Smooth muscle cell (in vitro differentiated cells): ENCODE measurements around the gene APOB. TPM values are rescaled to one million over a fixed set of nuclear protein-coding genes. Genes with fewer than 3 reads are reported as not detected.

Experiments
- DNase-seq: peaks from one replicate; lab custom pipeline; 2025; ENCODE audit not compliant: unreplicated experiment; lab: John Stamatoyannopoulos, UW
- H2AFZ ChIP-seq: fragments of 200-600 bp; sonication (generic); 2 replicates; pipeline ENCODE4 v1.6.0; 2016; ENCODE audit warnings: antibody characterized with exemption, low read depth, mild to moderate bottlenecking
- H3F3A ChIP-seq: fragments of 200-600 bp; sonication (generic); 2 replicates; pipeline ENCODE4 v1.6.0; 2017; ENCODE audit warnings: antibody characterized with exemption, low read depth
- H3K27ac ChIP-seq: fragments of 200-600 bp; sonication (generic); 2 replicates; pipeline ENCODE4 v1.5.1; 2016; ENCODE audit warnings: low read depth, mild to moderate bottlenecking
- H3K27me3 ChIP-seq: fragments of 200-600 bp; sonication (generic); 2 replicates; pipeline ENCODE4 v1.6.1; 2016; ENCODE audit warnings: low read depth, mild to moderate bottlenecking
- H3K36me3 ChIP-seq: fragments of 200-600 bp; sonication (generic); 2 replicates; pipeline ENCODE4 v1.5.1; 2016; ENCODE audit warnings: low read depth
- H3K4me1 ChIP-seq: fragments of 200-600 bp; sonication (generic); 2 replicates; pipeline ENCODE4 v1.5.1; 2016; ENCODE audit warnings: low read depth
- H3K4me2 ChIP-seq: fragments of 200-600 bp; sonication (generic); 2 replicates; pipeline ENCODE4 v1.6.0; 2016; ENCODE audit warnings: mild to moderate bottlenecking
- H3K4me3 ChIP-seq: fragments of 200-600 bp; sonication (generic); 2 replicates; pipeline ENCODE4 v1.5.1; 2016; ENCODE audit warnings: mild to moderate bottlenecking
- H3K79me2 ChIP-seq: fragments of 200-600 bp; sonication (generic); 2 replicates; pipeline ENCODE4 v1.6.0; 2016; ENCODE audit warnings: low read depth, mild to moderate bottlenecking
- H3K9ac ChIP-seq: fragments of 200-600 bp; sonication (generic); 2 replicates; pipeline ENCODE4 v1.6.0; 2016; ENCODE audit warnings: low read depth
- H3K9me3 ChIP-seq: fragments of 200-600 bp; sonication (generic); replicated peaks from 2 replicates; pipeline ENCODE4 v1.5.1; 2016; ENCODE audit warnings: low read depth
- H4K20me1 ChIP-seq: fragments of 200-600 bp; sonication (generic); 2 replicates; pipeline ENCODE4 v1.6.0; 2016; ENCODE audit warnings: low read depth
- WGBS: methylation state at CpG from one replicate; pipeline ENCODE4 v1.1.7; 2016; ENCODE audit warnings: low lambda C conversion rate; 5-methylcytosine and 5-hydroxymethylcytosine counted together
- polyA plus RNA-seq: library from polyadenylated mRNA; unstranded; fragments of >200 nt; fragmentation: Nextera tagmentation; extraction: Ambion mirVana; gene quantifications from 2 replicates; pipeline ENCODE4 v1.2.1, GENCODE V29; 2016
- total RNA-seq: library from RNA; depleted of rRNA; stranded (reverse); fragments of >200 nt; gene quantifications from 2 replicates; pipeline ENCODE4 v1.2.3, GENCODE V29; 2014
- TF ChIP-seq, protein P1 (sequence below): fragments of 200-600 bp; sonication (generic); IDR thresholded peaks from 2 replicates; pipeline ENCODE4 v1.5.1; 2017; ENCODE audit warnings: borderline replicate concordance, mild to moderate bottlenecking, antibody characterized with exemption; ENCODE audit not compliant: insufficient read depth, poor library complexity, severe bottlenecking

APOB gene
- total and polyA plus RNA-seq, 2 experiments from 2014 or later: under 0.01 to 0.09 TPM

DNA sequence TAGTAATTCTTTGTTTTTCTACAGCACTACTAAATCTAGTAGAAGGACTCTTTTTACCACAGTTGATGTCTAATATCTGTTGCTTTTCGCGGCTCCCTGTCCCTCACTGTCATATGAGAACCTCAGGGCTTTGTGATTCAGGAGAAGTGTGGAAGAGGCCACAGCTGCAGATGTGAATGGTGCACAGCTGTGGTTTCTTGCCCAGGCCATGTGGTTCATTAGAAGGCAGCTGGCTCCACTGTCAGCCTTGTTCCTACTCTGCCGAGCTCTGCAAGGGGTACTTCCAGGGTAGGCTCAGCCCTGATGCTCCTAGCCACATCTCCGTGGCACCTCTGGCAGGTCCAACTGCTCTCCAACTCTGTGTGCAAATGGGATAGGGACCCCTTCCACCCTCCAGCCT, 83.9 kb downstream of the APOB start:
- Histone ChIP-seq H3F3A (no peaks in the 10 kb centered on the region), H3K9me3 (no peaks in the 10 kb centered on the region), H2AFZ (no peak overlapping the region), H4K20me1 (no peaks in the 10 kb centered on the region), H3K27me3 (peaks cover 34% of the 10 kb centered on the region), H3K4me3 (no peak overlapping the region), H3K4me2 (no peak overlapping the region), H3K4me1 (no peaks in the 10 kb centered on the region), H3K9ac (no peak overlapping the region), H3K79me2 (no peaks in the 10 kb centered on the region), H3K27ac (no peak overlapping the region), H3K36me3 (no peaks in the 10 kb centered on the region)
- TF ChIP-seq, protein P1, sequence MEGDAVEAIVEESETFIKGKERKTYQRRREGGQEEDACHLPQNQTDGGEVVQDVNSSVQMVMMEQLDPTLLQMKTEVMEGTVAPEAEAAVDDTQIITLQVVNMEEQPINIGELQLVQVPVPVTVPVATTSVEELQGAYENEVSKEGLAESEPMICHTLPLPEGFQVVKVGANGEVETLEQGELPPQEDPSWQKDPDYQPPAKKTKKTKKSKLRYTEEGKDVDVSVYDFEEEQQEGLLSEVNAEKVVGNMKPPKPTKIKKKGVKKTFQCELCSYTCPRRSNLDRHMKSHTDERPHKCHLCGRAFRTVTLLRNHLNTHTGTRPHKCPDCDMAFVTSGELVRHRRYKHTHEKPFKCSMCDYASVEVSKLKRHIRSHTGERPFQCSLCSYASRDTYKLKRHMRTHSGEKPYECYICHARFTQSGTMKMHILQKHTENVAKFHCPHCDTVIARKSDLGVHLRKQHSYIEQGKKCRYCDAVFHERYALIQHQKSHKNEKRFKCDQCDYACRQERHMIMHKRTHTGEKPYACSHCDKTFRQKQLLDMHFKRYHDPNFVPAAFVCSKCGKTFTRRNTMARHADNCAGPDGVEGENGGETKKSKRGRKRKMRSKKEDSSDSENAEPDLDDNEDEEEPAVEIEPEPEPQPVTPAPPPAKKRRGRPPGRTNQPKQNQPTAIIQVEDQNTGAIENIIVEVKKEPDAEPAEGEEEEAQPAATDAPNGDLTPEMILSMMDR: no peak
- 61% methylated on average over 4 of the region's 4 CpGs for WGBS
- DNase-seq: no peak

DNA sequence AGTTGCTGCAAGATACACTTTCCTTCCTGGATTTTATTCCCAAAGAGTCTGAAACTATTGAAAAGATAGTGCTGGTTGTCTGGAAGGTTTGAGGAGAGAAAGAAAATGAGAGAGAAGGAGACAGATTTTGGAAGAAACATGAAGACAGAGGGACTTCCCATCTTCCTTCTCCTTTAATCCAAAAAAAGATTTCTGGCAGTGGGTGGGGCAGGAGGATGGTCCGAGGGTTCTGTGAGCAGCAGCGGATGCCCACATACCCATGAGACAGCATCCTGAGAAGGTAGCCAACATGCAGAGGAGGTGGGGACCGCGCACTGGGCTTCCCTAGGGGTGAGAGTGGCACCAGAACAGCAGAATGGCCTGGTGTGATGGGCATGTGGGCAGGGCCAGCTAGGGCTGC, 84.6 kb downstream of the APOB start:
- Histone ChIP-seq H3K4me3 (no peak overlapping the region), H3F3A (no peaks in the 10 kb centered on the region), H3K4me2 (no peak overlapping the region), H3K9me3 (no peaks in the 10 kb centered on the region), H4K20me1 (no peaks in the 10 kb centered on the region), H3K4me1 (no peaks in the 10 kb centered on the region), H3K36me3 (no peaks in the 10 kb centered on the region), H3K27me3 (peaks cover 30% of the 10 kb centered on the region), H2AFZ (no peak overlapping the region), H3K9ac (no peak overlapping the region), H3K79me2 (no peaks in the 10 kb centered on the region), H3K27ac (no peak overlapping the region)
- DNase-seq: no peak
- TF ChIP-seq, protein P1: no peak
- WGBS: 91% methylated on average over 4 of the region's 4 CpGs

DNA sequence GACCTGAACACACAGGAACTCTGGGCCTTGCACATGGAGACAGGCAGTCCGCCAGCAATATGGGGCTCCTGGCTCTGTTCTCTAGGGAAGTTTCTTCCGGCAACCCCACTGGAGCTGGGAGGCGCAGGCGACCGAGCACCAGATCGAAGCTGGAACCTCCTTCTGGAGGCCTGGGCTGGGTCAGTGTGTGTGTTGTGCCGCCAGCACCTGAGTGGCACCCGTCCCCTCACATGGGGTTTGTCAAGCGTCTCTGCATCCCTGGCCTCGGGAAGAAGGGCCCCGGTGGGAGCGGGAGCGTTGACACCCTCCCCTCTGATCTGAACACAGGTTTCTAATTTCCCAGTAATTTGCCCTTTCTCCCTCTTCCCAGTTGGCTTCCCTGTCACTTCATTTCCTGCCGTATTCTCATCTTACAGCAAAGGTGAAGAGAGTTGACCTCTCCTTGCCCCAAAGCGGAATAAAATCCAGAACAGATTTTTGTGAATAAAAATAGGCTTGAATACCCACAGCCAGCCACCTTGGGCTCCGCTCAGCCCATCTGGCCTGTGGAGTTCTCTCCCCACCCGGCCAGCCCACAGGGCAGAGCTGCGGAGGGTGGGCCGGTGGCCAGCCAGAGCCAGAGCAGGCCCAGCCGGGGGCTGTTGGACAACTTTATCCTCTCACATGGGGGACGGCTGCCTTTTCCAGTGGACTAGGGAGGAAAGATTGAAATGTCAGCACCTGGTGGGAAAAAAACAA, 85.9 kb downstream of the APOB start:
- H2AFZ ChIP-seq: no peak overlapping the region
- WGBS: 91% methylated on average over 21 of the region's 21 CpGs

More for the DNA sequence above, 85.9 kb downstream of the APOB start:
- TF ChIP-seq, protein P1: no peak
- Histone ChIP-seq H3K79me2 (no peaks in the 10 kb centered on the region), H3K27me3 (peaks cover 20% of the 10 kb centered on the region), H3K36me3 (no peaks in the 10 kb centered on the region), H3K4me2 (no peak overlapping the region), H3K9me3 (no peaks in the 10 kb centered on the region), H3K4me3 (no peak overlapping the region), H3K27ac (no peak overlapping the region), H3K4me1 (no peaks in the 10 kb centered on the region), H4K20me1 (no peaks in the 10 kb centered on the region), H3F3A (no peaks in the 10 kb centered on the region), H3K9ac (no peak overlapping the region)
- no peak for DNase-seq
